ENCODE measurements around the gene PTGFRN.

DNA sequence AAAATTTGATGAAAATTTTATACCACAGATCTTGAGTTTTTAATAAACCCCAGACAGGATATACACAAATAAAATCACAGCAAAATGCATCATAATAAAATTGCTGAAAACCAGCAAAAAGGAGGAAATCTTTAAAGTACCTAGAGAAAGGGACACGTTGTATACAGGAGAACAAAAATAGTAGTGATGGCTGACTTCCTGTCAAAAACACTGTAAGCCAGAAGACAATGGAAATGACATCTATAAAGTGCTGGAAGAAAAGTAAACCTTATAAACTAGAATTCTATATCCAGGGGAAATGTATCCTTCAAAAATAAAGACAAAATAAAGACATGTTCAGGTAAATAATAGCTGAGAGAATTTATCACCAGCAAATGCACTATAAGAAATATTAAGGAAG is 14.6 kb upstream of the PTGFRN start:
- TF ChIP-seq POLR2A (IDR thresholded peaks at IDR 0.05; ENCODE audit: control extremely low read depth in 1 of 2, low read depth in 2 of 2, low read length in 2 of 2) = no peak
- TF ChIP-seq BRCA1 (IDR thresholded peaks at IDR 0.05; ENCODE audit: low read depth, low read length) = no peak
- no peak for TF ChIP-seq EGR1 (IDR thresholded peaks at IDR 0.05; ENCODE audit: borderline replicate concordance, low read depth, low read length)

Data from H1 (cell line).